Omental fat pad (tissue), 4 donors: ENCODE data around the gene ELK3. TPM values are rescaled to one million over a fixed set of nuclear protein-coding genes. Genes with fewer than 3 reads are reported as not detected.
A peak's percentile ranks its signal among the peaks of the same experiment; 100 is the strongest.

Source experiments
- ATAC-seq: fragments of 150-250 bp; one replicate; pipeline ENCODE4 v1.9.1; 2016; ENCODE audit warnings: mild to moderate bottlenecking, moderate library complexity; ENCODE audit not compliant: low FRiP score
- DNase-seq: peaks from one replicate; pipeline ENCODE4 v3.0.0-alpha.2; 2019; ENCODE audit warnings: low spot score
- total RNA-seq, 4 donors: library from RNA; depleted of rRNA; stranded (reverse); fragments of >200 nt; gene quantifications; one replicate each; pipeline ENCODE4 v1.1.0, GENCODE V29; 2016
- TF ChIP-seq, protein P1 (sequence below), 3 donors: fragments of 450-650 bp; IDR thresholded peaks; one replicate each; pipeline ENCODE4 v1.5.1; 2016 to 2017; ENCODE audit warnings: antibody characterized with exemption in 3 of 3, mild to moderate bottlenecking in 3 of 3, moderate library complexity in 2 of 3

The ELK3 gene
- total RNA-seq, 4 donors from 2014 or later = 22.4 to 69.7 (median 37.9) TPM

DNA sequence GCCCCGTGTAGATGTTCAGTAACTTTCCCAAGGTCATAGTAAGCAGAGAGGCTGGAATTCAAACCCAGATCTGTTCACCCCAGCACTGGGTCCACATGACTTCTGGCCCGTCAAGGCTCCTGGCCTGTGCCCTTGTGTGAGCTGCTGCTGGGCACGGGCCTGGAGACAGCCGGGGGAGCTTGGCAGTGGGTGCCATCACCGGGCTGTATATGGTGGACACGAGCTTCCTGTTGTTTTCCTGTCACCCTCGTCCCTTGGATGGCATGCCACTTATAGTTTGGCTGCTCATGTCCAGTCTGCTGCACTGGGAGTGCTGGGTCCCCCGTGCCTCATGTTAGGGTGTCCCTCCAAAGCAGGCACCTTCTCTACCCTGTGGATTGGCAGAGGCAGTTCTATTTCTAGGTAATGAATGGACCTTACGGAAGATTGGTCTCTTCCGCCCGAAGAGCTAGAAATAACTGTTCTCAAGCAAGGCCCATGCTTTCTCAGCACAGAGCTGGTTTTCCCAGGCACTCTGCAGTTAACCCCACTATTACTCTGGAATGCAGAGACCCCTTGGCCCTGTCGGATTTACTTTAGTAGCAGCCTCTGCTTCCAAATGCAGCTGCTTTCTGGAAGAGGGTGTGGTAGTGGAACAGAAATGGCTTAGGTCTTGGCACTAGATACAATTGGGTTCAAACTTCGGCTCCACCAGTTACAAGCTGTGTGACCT is 44.3 kb downstream of the ELK3 start:
- TF ChIP-seq, protein P1, sequence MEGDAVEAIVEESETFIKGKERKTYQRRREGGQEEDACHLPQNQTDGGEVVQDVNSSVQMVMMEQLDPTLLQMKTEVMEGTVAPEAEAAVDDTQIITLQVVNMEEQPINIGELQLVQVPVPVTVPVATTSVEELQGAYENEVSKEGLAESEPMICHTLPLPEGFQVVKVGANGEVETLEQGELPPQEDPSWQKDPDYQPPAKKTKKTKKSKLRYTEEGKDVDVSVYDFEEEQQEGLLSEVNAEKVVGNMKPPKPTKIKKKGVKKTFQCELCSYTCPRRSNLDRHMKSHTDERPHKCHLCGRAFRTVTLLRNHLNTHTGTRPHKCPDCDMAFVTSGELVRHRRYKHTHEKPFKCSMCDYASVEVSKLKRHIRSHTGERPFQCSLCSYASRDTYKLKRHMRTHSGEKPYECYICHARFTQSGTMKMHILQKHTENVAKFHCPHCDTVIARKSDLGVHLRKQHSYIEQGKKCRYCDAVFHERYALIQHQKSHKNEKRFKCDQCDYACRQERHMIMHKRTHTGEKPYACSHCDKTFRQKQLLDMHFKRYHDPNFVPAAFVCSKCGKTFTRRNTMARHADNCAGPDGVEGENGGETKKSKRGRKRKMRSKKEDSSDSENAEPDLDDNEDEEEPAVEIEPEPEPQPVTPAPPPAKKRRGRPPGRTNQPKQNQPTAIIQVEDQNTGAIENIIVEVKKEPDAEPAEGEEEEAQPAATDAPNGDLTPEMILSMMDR (IDR thresholded peaks at IDR 0.05) = no peak
- ATAC-seq = no peak
- no peak for DNase-seq

DNA sequence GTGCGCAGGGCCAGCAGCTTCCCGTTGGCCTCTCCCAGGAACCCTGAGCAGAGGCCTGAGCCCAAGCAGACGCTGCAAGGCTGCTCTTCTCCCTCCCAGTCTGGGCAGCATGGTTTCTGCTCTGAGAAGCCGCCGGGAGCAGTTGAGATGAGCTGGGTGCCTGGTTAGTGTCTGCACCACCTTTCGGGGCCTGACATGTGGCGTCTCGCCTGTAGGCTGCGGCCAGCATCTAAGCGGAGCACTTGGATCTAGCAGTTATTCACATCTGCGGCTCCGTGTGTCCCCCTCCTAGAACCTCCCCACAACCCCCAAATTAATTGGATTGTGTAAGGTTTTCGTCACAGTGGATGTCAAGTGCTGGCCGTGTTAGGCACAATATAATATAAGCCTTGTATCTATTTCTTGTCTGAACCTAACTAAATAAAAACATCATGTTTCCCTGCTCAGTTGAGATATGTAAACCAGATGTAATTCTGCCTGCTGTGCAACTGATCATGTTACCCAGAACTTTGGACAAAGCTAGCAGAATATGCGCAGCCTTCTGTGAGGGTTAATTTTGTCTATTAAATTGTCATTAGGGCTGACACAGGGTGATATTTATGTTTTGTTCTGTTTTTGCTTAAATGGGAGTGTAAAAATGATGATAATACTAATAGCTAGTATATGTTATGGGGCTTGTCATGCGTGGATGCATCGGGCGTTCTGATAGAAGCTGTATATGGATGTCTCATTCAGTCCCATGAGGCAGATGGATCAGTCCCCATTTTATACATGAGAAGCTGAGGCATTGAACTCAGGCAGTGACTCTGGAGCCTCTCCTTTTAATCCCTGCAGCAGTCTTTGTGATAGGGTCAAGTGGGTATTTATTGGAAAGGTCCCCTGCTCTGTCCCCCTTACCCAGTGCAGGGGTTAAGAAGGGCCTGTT is 45.8 kb downstream of the ELK3 start:
- DNase-seq (no peak), ATAC-seq (no peak)
- TF ChIP-seq, protein P1 (IDR thresholded peaks at IDR 0.05) = no peak

DNA sequence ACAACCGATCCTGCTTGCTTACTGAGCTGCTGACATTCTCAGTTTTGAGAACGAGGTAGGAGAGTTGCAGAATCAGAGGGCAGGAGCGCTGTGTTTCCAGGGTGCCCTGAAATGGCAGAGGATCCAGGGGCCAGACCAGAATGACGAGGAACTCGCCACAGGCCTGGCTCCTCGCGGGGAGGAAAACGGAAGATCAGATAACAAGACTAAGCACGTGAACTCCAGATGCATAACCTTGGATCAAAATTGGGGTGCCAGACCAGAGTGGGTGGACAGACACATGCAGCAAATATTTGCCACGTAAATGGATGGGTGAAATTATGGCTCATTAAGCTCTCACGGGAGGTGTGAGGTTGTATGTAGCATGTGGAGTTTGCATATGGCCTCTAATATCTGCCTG is 46.5 kb downstream of the ELK3 start:
- TF ChIP-seq, protein P1 (IDR thresholded peaks at IDR 0.05) = no peak
- no peak for DNase-seq
- ATAC-seq = no peak

DNA sequence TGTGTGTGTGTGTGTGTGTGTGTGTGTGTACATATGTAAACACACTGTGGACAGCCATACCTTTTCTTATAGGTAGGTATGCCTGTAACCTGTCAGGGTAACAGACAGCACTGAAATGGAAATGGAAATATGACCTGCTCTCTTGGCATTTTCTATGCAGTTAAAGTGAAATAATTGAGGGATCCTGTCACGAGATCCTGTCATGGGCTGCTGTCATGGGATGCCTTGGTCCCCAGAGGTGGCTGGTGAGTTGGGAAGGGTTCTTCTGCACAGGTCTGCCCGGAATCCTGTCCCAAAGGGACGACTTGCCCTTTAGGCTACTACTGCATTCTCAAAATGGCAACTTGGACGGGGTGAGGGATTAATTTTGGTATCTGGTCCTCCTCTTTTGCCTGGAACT is 47.3 kb downstream of the ELK3 start:
- TF ChIP-seq, protein P1 (IDR thresholded peaks at IDR 0.05) = no peak
- DNase-seq (no peak), ATAC-seq (peak; percentile 0)

DNA sequence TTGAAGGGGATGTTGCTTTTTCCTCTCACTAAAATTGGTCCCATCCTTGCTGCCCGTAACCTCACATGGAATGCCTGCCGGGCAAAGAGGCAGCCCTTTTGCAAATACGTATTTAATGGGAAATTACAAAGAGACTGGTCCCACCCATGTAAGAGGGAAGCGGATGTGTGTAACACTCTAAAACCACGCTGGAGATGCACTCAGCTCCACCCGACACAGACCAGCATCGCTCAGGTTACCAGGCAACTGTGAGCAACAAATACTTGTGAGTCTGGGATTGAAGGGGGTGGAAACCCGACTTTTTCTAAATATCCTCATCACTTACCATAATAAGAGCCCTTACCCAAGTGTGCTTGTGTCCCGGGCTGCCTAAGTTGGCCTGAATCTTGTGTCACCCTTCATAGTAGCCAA is 47.7 kb downstream of the ELK3 start:
- DNase-seq = no peak
- TF ChIP-seq, protein P1 (IDR thresholded peaks at IDR 0.05) = peak in 1 of 3 donors; percentile 1
- ATAC-seq = peak; percentile 80

DNA sequence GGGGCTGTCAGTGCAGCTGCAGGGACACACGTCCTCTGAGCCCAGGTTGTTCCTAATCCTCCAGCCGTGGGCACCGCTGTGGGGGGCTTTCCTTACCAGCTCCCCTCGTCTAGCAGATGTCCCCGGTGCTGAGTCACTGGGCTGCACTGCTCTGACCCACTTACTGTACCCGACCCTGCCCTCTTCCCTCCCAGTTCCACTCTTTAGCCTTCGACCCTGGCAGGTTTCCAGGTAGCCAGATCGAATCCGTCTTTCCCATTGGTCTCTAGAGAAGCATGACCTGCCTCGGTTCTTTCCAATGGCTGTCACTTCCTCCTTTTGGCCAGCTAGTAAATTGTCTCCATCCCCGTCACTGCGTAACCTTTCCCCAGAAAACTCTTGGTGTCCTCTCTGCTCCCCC is 48.4 kb downstream of the ELK3 start:
- DNase-seq (no peak), ATAC-seq (no peak)
- TF ChIP-seq, protein P1 (IDR thresholded peaks at IDR 0.05) = no peak
